Measurements from ENCODE around the gene SIRPB1.
"Not testable (repeated sequence)": the region's sequence is repeated elsewhere in the genome, so short reads cannot be mapped to it uniquely, and the experiment has no call there.

SIRPB1 gene

GRCh38 chr20:1622450-1622849 is 2.6 kb upstream of the SIRPB1 start:
- TF ChIP-seq, protein P1, sequence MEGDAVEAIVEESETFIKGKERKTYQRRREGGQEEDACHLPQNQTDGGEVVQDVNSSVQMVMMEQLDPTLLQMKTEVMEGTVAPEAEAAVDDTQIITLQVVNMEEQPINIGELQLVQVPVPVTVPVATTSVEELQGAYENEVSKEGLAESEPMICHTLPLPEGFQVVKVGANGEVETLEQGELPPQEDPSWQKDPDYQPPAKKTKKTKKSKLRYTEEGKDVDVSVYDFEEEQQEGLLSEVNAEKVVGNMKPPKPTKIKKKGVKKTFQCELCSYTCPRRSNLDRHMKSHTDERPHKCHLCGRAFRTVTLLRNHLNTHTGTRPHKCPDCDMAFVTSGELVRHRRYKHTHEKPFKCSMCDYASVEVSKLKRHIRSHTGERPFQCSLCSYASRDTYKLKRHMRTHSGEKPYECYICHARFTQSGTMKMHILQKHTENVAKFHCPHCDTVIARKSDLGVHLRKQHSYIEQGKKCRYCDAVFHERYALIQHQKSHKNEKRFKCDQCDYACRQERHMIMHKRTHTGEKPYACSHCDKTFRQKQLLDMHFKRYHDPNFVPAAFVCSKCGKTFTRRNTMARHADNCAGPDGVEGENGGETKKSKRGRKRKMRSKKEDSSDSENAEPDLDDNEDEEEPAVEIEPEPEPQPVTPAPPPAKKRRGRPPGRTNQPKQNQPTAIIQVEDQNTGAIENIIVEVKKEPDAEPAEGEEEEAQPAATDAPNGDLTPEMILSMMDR (IDR thresholded peaks at IDR 0.05; ENCODE audit: borderline replicate concordance, insufficient read depth, low read depth, low read length) = no peak
- no peak overlapping the region for H3K4me3 ChIP-seq (ENCODE audit: low read depth, low read length)

- TF ChIP-seq, protein P1 (IDR thresholded peaks at IDR 0.05; ENCODE audit: borderline replicate concordance, insufficient read depth, low read depth, low read length) = no peak
- H3K4me3 ChIP-seq (ENCODE audit: low read depth, low read length) = no peak overlapping the region
Observed at GRCh38 chr20:1621316-1621715, 1.5 kb upstream of the SIRPB1 start.

DNA sequence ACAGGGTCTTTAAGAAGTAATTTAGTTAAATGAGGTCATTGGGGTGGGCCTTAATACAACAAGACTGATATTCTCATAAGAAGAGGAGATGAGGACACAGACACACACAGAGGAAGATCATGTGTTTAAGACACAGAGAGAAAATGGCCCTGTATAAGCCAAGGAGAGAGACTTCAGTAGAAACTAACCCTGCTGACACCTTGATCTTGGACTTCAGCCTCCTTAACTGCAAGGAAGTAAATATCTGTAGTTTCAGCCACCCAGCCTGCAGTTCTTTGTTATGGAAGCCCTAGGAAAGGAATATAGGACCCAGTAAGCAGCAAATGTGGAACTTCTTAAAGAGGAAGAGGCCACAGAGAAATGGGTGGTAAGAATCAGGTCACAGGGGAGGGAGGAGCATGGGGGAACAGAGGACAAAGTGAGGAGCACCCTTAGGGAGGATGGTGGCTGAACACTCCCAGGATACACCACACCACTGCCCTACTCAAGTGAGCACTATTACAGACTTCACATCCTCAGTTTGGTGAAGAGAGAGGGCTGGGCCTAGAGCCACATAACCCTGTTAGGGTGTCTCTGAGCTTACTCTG is 762 bp downstream of the SIRPB1 start:
- H3K4me3 ChIP-seq (ENCODE audit: low read depth, low read length) = no peak overlapping the region
- TF ChIP-seq, protein P1 (IDR thresholded peaks at IDR 0.05; ENCODE audit: borderline replicate concordance, insufficient read depth, low read depth, low read length) = no peak

GRCh38 chr20:1618479-1618878 is 1.3 kb downstream of the SIRPB1 start:
- H3K4me3 ChIP-seq (ENCODE audit: low read depth, low read length) = no peak overlapping the region

GRCh38 chr20:1616858-1617434 is 2.9 kb downstream of the SIRPB1 start:
- H3K4me3 ChIP-seq (ENCODE audit: low read depth, low read length) = no peak overlapping the region
- TF ChIP-seq, protein P1 (IDR thresholded peaks at IDR 0.05; ENCODE audit: borderline replicate concordance, insufficient read depth, low read depth, low read length) = no peak

More at GRCh38 chr20:1618479-1618878, 1.3 kb downstream of the SIRPB1 start:
- TF ChIP-seq, protein P1 (IDR thresholded peaks at IDR 0.05; ENCODE audit: borderline replicate concordance, insufficient read depth, low read depth, low read length) = no peak

GRCh38 chr20:1610404-1610803 is 9.4 kb downstream of the SIRPB1 start:
- H3K4me3 ChIP-seq (ENCODE audit: low read depth, low read length) = not testable (repeated sequence)

GRCh38 chr20:1608678-1609347 is 11.0 kb downstream of the SIRPB1 start:
- not testable (repeated sequence) for H3K4me3 ChIP-seq (ENCODE audit: low read depth, low read length)

DNA sequence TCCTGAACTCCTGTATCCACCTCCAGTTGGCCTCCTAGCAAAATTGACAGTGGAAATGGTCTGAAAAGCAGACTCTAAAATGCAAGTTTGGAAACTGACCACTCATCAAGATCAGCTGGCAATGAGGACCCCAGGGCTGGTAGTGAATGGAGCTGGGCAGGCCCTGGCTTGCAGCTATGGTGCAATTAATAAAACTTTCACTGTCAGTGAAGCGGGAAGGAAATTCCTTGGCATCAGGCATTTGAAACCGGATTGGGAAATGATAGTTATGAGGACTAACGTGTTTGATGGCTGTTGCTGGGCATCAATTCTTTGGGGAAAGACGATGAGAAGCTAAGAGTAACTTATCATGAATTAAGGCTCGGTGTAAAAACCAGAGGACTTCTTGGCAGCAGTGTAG is 19.1 kb downstream of the SIRPB1 start:
- no peak overlapping the region for H3K4me3 ChIP-seq (ENCODE audit: low read depth, low read length)
- TF ChIP-seq, protein P1 (IDR thresholded peaks at IDR 0.05; ENCODE audit: borderline replicate concordance, insufficient read depth, low read depth, low read length) = no peak
